IPS-NIHi7 (cell line): ENCODE data around the gene SMARCD2.
"Not testable (repeated sequence)": the region's sequence is repeated elsewhere in the genome, so short reads cannot be mapped to it uniquely, and the experiment has no call there.

Experiments
- DNase-seq: peaks from one replicate; pipeline ENCODE4 v3.0.0; 2012; ENCODE audit warnings: mixed read lengths; ENCODE audit errors: extremely low spot score

Gene SMARCD2

GRCh38 chr17:63842540-63843386 lies at the start of gene SMARCD2:
TSS of gene SMARCD2 (minus strand) at chr17:63842685. CDS start at chr17:63842674, 11 bp downstream.
- peak; percentile 96 for DNase-seq

- DNase-seq = peak; percentile 24
Observed at GRCh38 chr17:63889026-63889848, 46.8 kb upstream of the SMARCD2 start.

- not testable (repeated sequence) for DNase-seq
Observed at GRCh38 chr17:63885119-63885518, 42.6 kb upstream of the SMARCD2 start.

- DNase-seq = not testable (repeated sequence)
Observed at GRCh38 chr17:63882626-63883126, 40.2 kb upstream of the SMARCD2 start.

- peak; percentile 86 for DNase-seq
Observed at GRCh38 chr17:63881935-63882601, 39.6 kb upstream of the SMARCD2 start, which contains the start of gene GH2. TSS of gene GH2 (minus strand) at chr17:63881944. CDS start at chr17:63881801, 143 bp downstream.

- peak; percentile 74 for DNase-seq
Observed at GRCh38 chr17:63881337-63881736, 38.9 kb upstream of the SMARCD2 start.

GRCh38 chr17:63880706-63881105 lies 38.2 kb upstream of the SMARCD2 start:
- no peak for DNase-seq

GRCh38 chr17:63878413-63878812 lies 35.9 kb upstream of the SMARCD2 start:
- not testable (repeated sequence) for DNase-seq

GRCh38 chr17:63874693-63875092 lies 32.2 kb upstream of the SMARCD2 start:
- DNase-seq = not testable (repeated sequence)

- not testable (repeated sequence) for DNase-seq
Observed at GRCh38 chr17:63874061-63874626, 31.7 kb upstream of the SMARCD2 start.

GRCh38 chr17:63873577-63873976 lies 31.1 kb upstream of the SMARCD2 start, which contains the start of gene CSH2:
TSS of gene CSH2 (minus strand) at chr17:63873677. CDS start at chr17:63873614, 63 bp downstream.
- not testable (repeated sequence) for DNase-seq

GRCh38 chr17:63871646-63872365 lies 29.3 kb upstream of the SMARCD2 start:
- DNase-seq = not testable (repeated sequence)

- DNase-seq = not testable (repeated sequence)
Observed at GRCh38 chr17:63870292-63870665, 27.8 kb upstream of the SMARCD2 start.

GRCh38 chr17:63869491-63870291 lies 27.2 kb upstream of the SMARCD2 start:
- not testable (repeated sequence) for DNase-seq

GRCh38 chr17:63866625-63867024 lies 24.1 kb upstream of the SMARCD2 start:
- not testable (repeated sequence) for DNase-seq

- DNase-seq = no peak
Observed at GRCh38 chr17:63859257-63859656, 16.8 kb upstream of the SMARCD2 start.

GRCh38 chr17:63856425-63856824 lies 13.9 kb upstream of the SMARCD2 start:
- not testable (repeated sequence) for DNase-seq

GRCh38 chr17:63855185-63855584 lies 12.7 kb upstream of the SMARCD2 start:
- no peak for DNase-seq

GRCh38 chr17:63854709-63855108 lies 12.2 kb upstream of the SMARCD2 start:
- DNase-seq = no peak

GRCh38 chr17:63853260-63853659 lies 10.8 kb upstream of the SMARCD2 start:
- no peak for DNase-seq
